Measurements from ENCODE around the gene PIEZO2.

- TF ChIP-seq, protein P1, sequence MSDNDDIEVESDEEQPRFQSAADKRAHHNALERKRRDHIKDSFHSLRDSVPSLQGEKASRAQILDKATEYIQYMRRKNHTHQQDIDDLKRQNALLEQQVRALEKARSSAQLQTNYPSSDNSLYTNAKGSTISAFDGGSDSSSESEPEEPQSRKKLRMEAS (CRISPR knock-in tag; IDR thresholded peaks at IDR 0.05), result no peak
- TF ChIP-seq ATF1 (CRISPR knock-in tag; IDR thresholded peaks at IDR 0.05), result no peak
- no peak for TF ChIP-seq IRF1 (CRISPR knock-in tag; IDR thresholded peaks at IDR 0.05)
- TF ChIP-seq, protein P2, sequence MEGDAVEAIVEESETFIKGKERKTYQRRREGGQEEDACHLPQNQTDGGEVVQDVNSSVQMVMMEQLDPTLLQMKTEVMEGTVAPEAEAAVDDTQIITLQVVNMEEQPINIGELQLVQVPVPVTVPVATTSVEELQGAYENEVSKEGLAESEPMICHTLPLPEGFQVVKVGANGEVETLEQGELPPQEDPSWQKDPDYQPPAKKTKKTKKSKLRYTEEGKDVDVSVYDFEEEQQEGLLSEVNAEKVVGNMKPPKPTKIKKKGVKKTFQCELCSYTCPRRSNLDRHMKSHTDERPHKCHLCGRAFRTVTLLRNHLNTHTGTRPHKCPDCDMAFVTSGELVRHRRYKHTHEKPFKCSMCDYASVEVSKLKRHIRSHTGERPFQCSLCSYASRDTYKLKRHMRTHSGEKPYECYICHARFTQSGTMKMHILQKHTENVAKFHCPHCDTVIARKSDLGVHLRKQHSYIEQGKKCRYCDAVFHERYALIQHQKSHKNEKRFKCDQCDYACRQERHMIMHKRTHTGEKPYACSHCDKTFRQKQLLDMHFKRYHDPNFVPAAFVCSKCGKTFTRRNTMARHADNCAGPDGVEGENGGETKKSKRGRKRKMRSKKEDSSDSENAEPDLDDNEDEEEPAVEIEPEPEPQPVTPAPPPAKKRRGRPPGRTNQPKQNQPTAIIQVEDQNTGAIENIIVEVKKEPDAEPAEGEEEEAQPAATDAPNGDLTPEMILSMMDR (IDR thresholded peaks at IDR 0.05), result no peak
- TF ChIP-seq ZBTB21 (CRISPR knock-in tag; IDR thresholded peaks at IDR 0.05; ENCODE audit: borderline replicate concordance), result no peak
- TF ChIP-seq FOXJ3 (CRISPR knock-in tag; IDR thresholded peaks at IDR 0.05; ENCODE audit: borderline replicate concordance), result no peak
- TF ChIP-seq RELA (CRISPR knock-in tag; IDR thresholded peaks at IDR 0.05; ENCODE audit: borderline replicate concordance), result no peak
- no peak for TF ChIP-seq KAT7 (CRISPR knock-in tag; IDR thresholded peaks at IDR 0.05; ENCODE audit: borderline replicate concordance)
- no peak for TF ChIP-seq MXD4 (CRISPR knock-in tag; IDR thresholded peaks at IDR 0.05; ENCODE audit: borderline replicate concordance)
- TF ChIP-seq, protein P3, sequence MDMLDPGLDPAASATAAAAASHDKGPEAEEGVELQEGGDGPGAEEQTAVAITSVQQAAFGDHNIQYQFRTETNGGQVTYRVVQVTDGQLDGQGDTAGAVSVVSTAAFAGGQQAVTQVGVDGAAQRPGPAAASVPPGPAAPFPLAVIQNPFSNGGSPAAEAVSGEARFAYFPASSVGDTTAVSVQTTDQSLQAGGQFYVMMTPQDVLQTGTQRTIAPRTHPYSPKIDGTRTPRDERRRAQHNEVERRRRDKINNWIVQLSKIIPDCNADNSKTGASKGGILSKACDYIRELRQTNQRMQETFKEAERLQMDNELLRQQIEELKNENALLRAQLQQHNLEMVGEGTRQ (CRISPR knock-in tag; IDR thresholded peaks at IDR 0.05), result no peak
- no peak for TF ChIP-seq E2F5 (CRISPR knock-in tag; IDR thresholded peaks at IDR 0.05)
- no peak for TF ChIP-seq FOXP1 (CRISPR knock-in tag; IDR thresholded peaks at IDR 0.05; ENCODE audit: borderline replicate concordance)
- no peak for TF ChIP-seq NFYB (CRISPR knock-in tag; conservative IDR thresholded peaks at IDR 0.05; ENCODE audit: low read depth)
These were observed 490.4 kb downstream of the PIEZO2 start for GRCh38 chr18:10659000-10659399.
